Mesodermal cell (in vitro differentiated cells): ENCODE results near the gene CLCF1.
A peak's percentile ranks its signal among the peaks of the same experiment; 100 is the strongest.

ENCODE experiments used
- H3K27ac ChIP-seq: 2 replicates; pipeline ENCODE4 v1.7.0; 2013; ENCODE audit warnings: mild to moderate bottlenecking, low read depth, low read length, moderate library complexity; ENCODE audit not compliant: severe bottlenecking
- H3K36me3 ChIP-seq: 2 replicates; pipeline ENCODE4 v1.7.1; 2013; ENCODE audit warnings: mild to moderate bottlenecking, low read length, moderate library complexity; ENCODE audit not compliant: control insufficient read depth, insufficient read depth
- H3K4me1 ChIP-seq: one replicate; pipeline ENCODE4 v1.7.1; 2013; ENCODE audit warnings: mild to moderate bottlenecking, low read length; ENCODE audit not compliant: insufficient read depth, control insufficient read depth, poor library complexity, severe bottlenecking
- H3K4me3 ChIP-seq: 2 replicates; pipeline ENCODE4 v1.7.0; 2013; ENCODE audit warnings: low read length, control low read depth, mild to moderate bottlenecking; ENCODE audit not compliant: insufficient read depth, poor library complexity, severe bottlenecking; ENCODE audit errors: extremely low read depth
- H3K9me3 ChIP-seq: 2 replicates; pipeline ENCODE4 v1.7.1; 2013; ENCODE audit warnings: mild to moderate bottlenecking, low read length, moderate library complexity; ENCODE audit not compliant: control insufficient read depth
- WGBS, 2 experiments: methylation state at CpG; one replicate each; pipeline ENCODE4 v1.1.5; 2013; ENCODE audit warnings: missing lambda C conversion rate in 2 of 2; ENCODE audit not compliant: insufficient coverage in 2 of 2; 5-methylcytosine and 5-hydroxymethylcytosine counted together

CLCF1 gene

GRCh38 chr11:67379061-67380058, 6.0 kb upstream of the CLCF1 start:
- H3K27ac ChIP-seq = no peak overlapping the region
- H3K4me3 ChIP-seq = no peak overlapping the region
- H3K36me3 ChIP-seq = no peaks in the 10 kb centered on the region
- WGBS, 2 experiments = 65 to 80% methylated on average over 13 to 17 of the region's 23 CpGs
- peaks cover 31% of the 10 kb centered on the region for H3K4me1 ChIP-seq
- H3K9me3 ChIP-seq = no peaks in the 10 kb centered on the region

- H3K4me1 ChIP-seq = peaks cover 32% of the 10 kb centered on the region
- no peaks in the 10 kb centered on the region for H3K36me3 ChIP-seq
- 91 to 95% methylated on average over 4 of the region's 4 CpGs for WGBS, 2 experiments
- H3K9me3 ChIP-seq = no peaks in the 10 kb centered on the region
- H3K4me3 ChIP-seq = no peak overlapping the region
- H3K27ac ChIP-seq = no peak overlapping the region
Observed at GRCh38 chr11:67378544-67378943, 5.1 kb upstream of the CLCF1 start.

- H3K4me3 ChIP-seq = no peak overlapping the region
- H3K9me3 ChIP-seq = no peaks in the 10 kb centered on the region
- WGBS, 2 experiments = 80 to 94% methylated on average over 2 to 3 of the region's 6 CpGs
- H3K36me3 ChIP-seq = no peaks in the 10 kb centered on the region
- peaks cover 30% of the 10 kb centered on the region for H3K4me1 ChIP-seq
- H3K27ac ChIP-seq = no peak overlapping the region
Observed at GRCh38 chr11:67376873-67377808, 3.7 kb upstream of the CLCF1 start.

- no peak overlapping the region for H3K27ac ChIP-seq
- H3K9me3 ChIP-seq = no peaks in the 10 kb centered on the region
- WGBS, 2 experiments = 66% methylated on average over 5 to 7 of the region's 7 CpGs
- peaks cover 38% of the 10 kb centered on the region for H3K4me1 ChIP-seq
- no peaks in the 10 kb centered on the region for H3K36me3 ChIP-seq
- H3K4me3 ChIP-seq = no peak overlapping the region
Observed at GRCh38 chr11:67376063-67376820, 2.8 kb upstream of the CLCF1 start.

DNA sequence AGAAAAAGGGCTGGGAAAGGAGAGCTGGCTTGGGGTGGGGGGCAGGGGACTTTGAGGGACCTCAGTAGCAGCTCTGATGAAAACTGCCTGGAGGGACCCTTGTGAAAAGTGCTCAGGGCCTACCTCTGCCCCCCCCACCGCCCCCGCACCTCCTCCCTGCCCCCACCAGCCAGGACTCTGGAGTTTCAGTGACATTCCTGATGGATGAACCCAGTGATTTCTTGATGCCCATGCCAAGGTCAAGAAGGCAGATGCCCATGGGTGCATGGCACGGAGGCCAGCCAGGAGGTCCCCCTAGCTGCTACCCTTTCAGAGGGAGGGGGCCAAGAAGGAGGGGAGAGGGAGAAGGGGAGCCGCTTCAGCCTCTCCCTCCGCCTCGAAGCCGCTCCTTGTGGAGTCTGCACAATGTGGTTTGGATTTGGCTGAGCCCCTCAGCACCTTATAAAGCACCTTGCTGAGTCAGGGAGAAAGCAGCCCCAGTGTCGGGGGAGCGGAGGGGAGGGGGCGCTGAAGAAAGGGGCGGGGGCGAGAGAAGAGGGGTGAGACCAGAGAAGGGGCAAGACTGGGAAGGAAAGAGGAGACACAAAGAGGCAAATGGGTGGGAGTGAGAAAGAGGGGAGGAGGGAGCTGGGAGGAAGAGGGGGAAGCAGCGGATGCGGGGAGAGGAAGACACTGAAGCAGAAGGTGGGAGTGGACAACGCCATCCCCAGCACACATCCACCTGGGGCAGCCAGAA, 2.1 kb upstream of the CLCF1 start:
- Histone ChIP-seq H3K27ac (no peak overlapping the region), H3K36me3 (no peaks in the 10 kb centered on the region), H3K4me1 (peaks cover 46% of the 10 kb centered on the region), H3K4me3 (no peak overlapping the region), H3K9me3 (no peaks in the 10 kb centered on the region)
- 2 to 7% methylated on average over 9 to 11 of the region's 15 CpGs for WGBS, 2 experiments

- Histone ChIP-seq H3K9me3 (no peaks in the 10 kb centered on the region), H3K4me1 (peaks cover 53% of the 10 kb centered on the region), H3K4me3 (no peak overlapping the region), H3K27ac (peak overlapping the region; percentile 77), H3K36me3 (no peaks in the 10 kb centered on the region)
- WGBS, 2 experiments = 20% methylated on average over 1 of the region's 9 CpGs; no CpG with 5 or more reads in 1 of the 2 experiments
Observed at GRCh38 chr11:67374571-67375281, 1.3 kb upstream of the CLCF1 start.

GRCh38 chr11:67373648-67374570, 511 bp upstream of the CLCF1 start:
- H3K4me1 ChIP-seq = peaks cover 51% of the 10 kb centered on the region
- WGBS, 2 experiments = 4% methylated on average over 29 to 33 of the region's 40 CpGs
- H3K36me3 ChIP-seq = no peaks in the 10 kb centered on the region
- H3K9me3 ChIP-seq = no peaks in the 10 kb centered on the region
- H3K4me3 ChIP-seq = peak overlapping the region; percentile 79
- peak overlapping the region; percentile 77 for H3K27ac ChIP-seq

GRCh38 chr11:67372321-67372992, 941 bp downstream of the CLCF1 start:
- H3K4me1 ChIP-seq = peaks cover 47% of the 10 kb centered on the region
- H3K27ac ChIP-seq = peak overlapping the region; percentile 77
- H3K36me3 ChIP-seq = no peaks in the 10 kb centered on the region
- no peaks in the 10 kb centered on the region for H3K9me3 ChIP-seq
- WGBS, 2 experiments = 0% methylated on average over 27 to 58 of the region's 78 CpGs
- H3K4me3 ChIP-seq = peak overlapping the region; percentile 79
